ENCODE measurements around the gene UBE3C. TPM values are rescaled to one million over a fixed set of nuclear protein-coding genes. Genes with fewer than 3 reads are reported as not detected.

UBE3C gene
- total and polyA plus RNA-seq, 2 of the 13 experiments (the other 11 are each of a cell fraction or from before 2014, with no cell fraction given): 27.0 to 48.2 TPM

DNA sequence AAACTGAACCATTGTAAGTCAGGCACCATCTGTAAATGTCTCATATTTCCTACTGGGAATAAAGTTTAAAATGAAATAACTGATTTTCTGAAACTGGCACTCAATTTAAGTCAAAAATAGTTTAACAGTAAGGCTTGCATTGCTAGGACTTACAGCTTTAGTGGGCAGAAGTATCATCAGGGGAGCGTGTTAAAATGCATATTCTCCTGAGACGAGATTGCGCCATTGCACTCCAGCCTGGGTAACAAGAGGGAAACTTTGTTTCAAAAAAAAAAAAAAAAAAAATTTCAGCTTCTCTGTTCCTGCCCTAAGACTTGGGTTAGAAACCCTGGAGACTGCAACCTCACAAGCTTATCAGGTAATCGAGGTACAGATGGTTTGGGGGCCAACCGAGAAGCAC lies 65.4 kb downstream of the UBE3C start:
- ChIA-PET CTCF (ENCODE audit: low intra/inter-chr PET ratio, low total read pairs) (no interaction called here), POLR2A (no interaction called here)
- Histone ChIP-seq H3K36me3 (replicated peaks in 1 of 2; ENCODE audit: control insufficient read depth in 1 of 2, insufficient read depth in 2 of 2, low read length in 2 of 2) (peaks cover 9 to 58% of the 10 kb centered on the region in 2 experiments), H3K4me3 (replicated peaks in 1 of 3; ENCODE audit: insufficient read depth in 1 of 3, low read depth in 2 of 3, low read length in 3 of 3) (no peak overlapping the region), H4K20me1 (ENCODE audit: insufficient read depth, low read length) (no peaks in the 10 kb centered on the region), H3K9me3 (ENCODE audit: low read length) (no peaks in the 10 kb centered on the region), H3K4me1 (ENCODE audit: insufficient read depth, low read length) (no peaks in the 10 kb centered on the region), H3K27me3 (ENCODE audit: control insufficient read depth in 1 of 2, insufficient read depth in 2 of 2, low read length in 2 of 2) (no peaks in the 10 kb centered on the region), H3K9ac (ENCODE audit: insufficient read depth, low read depth, low read length) (no peak overlapping the region), H3K79me2 (ENCODE audit: insufficient read depth, low read length) (no peaks in the 10 kb centered on the region), H3K27ac (ENCODE audit: extremely low read length, insufficient read depth, low read length) (no peak overlapping the region), H3K4me2 (ENCODE audit: low read depth, low read length) (no peak overlapping the region), H2AFZ (ENCODE audit: low read length) (no peak overlapping the region)
- no peak for DNase-seq (ENCODE audit: low spot score)
- in situ Hi-C loops (cut with HindIII; ENCODE audit: extremely low pct_ligation_motif_present, low pct_unique_long_range_greater_than_20kb) (no loop called here), intact Hi-C loops (cut with micrococcal nuclease; ENCODE audit: unreplicated experiment) (no loop called here)
- BruUV-seq (replicated peaks): no TSS peak
- WGBS (ENCODE audit: low lambda C conversion rate): 96% methylated on average over 5 of the region's 5 CpGs
- no peak for ATAC-seq
- no peak for FAIRE-seq
- TF ChIP-seq ZNF264 (CRISPR knock-in tag; IDR thresholded peaks at IDR 0.05) (no peak), JUNB (CRISPR knock-in tag; IDR thresholded peaks at IDR 0.05; ENCODE audit: borderline replicate concordance) (no peak), AKAP8 (CRISPR knock-in tag; IDR thresholded peaks at IDR 0.05) (no peak), HOXD1 (CRISPR knock-in tag; IDR thresholded peaks at IDR 0.05) (no peak), KDM3A (CRISPR knock-in tag; IDR thresholded peaks at IDR 0.05; ENCODE audit: low read depth) (no peak), NR2F6 (IDR thresholded peaks at IDR 0.05) (no peak), NR2F6 (CRISPR knock-in tag; IDR thresholded peaks at IDR 0.05) (no peak), GTF3A (CRISPR knock-in tag; conservative IDR thresholded peaks at IDR 0.05) (no peak), PTBP1 (IDR thresholded peaks at IDR 0.05; ENCODE audit: low read depth, low read length, poor library complexity, severe bottlenecking) (no peak)
- TF ChIP-seq, protein P1, sequence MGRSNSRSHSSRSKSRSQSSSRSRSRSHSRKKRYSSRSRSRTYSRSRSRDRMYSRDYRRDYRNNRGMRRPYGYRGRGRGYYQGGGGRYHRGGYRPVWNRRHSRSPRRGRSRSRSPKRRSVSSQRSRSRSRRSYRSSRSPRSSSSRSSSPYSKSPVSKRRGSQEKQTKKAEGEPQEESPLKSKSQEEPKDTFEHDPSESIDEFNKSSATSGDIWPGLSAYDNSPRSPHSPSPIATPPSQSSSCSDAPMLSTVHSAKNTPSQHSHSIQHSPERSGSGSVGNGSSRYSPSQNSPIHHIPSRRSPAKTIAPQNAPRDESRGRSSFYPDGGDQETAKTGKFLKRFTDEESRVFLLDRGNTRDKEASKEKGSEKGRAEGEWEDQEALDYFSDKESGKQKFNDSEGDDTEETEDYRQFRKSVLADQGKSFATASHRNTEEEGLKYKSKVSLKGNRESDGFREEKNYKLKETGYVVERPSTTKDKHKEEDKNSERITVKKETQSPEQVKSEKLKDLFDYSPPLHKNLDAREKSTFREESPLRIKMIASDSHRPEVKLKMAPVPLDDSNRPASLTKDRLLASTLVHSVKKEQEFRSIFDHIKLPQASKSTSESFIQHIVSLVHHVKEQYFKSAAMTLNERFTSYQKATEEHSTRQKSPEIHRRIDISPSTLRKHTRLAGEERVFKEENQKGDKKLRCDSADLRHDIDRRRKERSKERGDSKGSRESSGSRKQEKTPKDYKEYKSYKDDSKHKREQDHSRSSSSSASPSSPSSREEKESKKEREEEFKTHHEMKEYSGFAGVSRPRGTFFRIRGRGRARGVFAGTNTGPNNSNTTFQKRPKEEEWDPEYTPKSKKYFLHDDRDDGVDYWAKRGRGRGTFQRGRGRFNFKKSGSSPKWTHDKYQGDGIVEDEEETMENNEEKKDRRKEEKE (IDR thresholded peaks at IDR 0.05): no peak
- TF ChIP-seq, protein P2, sequence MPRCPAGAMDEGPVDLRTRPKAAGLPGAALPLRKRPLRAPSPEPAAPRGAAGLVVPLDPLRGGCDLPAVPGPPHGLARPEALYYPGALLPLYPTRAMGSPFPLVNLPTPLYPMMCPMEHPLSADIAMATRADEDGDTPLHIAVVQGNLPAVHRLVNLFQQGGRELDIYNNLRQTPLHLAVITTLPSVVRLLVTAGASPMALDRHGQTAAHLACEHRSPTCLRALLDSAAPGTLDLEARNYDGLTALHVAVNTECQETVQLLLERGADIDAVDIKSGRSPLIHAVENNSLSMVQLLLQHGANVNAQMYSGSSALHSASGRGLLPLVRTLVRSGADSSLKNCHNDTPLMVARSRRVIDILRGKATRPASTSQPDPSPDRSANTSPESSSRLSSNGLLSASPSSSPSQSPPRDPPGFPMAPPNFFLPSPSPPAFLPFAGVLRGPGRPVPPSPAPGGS (CRISPR knock-in tag; IDR thresholded peaks at IDR 0.05): no peak
- TF ChIP-seq, protein P3, sequence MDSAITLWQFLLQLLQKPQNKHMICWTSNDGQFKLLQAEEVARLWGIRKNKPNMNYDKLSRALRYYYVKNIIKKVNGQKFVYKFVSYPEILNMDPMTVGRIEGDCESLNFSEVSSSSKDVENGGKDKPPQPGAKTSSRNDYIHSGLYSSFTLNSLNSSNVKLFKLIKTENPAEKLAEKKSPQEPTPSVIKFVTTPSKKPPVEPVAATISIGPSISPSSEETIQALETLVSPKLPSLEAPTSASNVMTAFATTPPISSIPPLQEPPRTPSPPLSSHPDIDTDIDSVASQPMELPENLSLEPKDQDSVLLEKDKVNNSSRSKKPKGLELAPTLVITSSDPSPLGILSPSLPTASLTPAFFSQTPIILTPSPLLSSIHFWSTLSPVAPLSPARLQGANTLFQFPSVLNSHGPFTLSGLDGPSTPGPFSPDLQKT (CRISPR knock-in tag; IDR thresholded peaks at IDR 0.05; ENCODE audit: borderline replicate concordance): no peak
- TF ChIP-seq, protein P4, sequence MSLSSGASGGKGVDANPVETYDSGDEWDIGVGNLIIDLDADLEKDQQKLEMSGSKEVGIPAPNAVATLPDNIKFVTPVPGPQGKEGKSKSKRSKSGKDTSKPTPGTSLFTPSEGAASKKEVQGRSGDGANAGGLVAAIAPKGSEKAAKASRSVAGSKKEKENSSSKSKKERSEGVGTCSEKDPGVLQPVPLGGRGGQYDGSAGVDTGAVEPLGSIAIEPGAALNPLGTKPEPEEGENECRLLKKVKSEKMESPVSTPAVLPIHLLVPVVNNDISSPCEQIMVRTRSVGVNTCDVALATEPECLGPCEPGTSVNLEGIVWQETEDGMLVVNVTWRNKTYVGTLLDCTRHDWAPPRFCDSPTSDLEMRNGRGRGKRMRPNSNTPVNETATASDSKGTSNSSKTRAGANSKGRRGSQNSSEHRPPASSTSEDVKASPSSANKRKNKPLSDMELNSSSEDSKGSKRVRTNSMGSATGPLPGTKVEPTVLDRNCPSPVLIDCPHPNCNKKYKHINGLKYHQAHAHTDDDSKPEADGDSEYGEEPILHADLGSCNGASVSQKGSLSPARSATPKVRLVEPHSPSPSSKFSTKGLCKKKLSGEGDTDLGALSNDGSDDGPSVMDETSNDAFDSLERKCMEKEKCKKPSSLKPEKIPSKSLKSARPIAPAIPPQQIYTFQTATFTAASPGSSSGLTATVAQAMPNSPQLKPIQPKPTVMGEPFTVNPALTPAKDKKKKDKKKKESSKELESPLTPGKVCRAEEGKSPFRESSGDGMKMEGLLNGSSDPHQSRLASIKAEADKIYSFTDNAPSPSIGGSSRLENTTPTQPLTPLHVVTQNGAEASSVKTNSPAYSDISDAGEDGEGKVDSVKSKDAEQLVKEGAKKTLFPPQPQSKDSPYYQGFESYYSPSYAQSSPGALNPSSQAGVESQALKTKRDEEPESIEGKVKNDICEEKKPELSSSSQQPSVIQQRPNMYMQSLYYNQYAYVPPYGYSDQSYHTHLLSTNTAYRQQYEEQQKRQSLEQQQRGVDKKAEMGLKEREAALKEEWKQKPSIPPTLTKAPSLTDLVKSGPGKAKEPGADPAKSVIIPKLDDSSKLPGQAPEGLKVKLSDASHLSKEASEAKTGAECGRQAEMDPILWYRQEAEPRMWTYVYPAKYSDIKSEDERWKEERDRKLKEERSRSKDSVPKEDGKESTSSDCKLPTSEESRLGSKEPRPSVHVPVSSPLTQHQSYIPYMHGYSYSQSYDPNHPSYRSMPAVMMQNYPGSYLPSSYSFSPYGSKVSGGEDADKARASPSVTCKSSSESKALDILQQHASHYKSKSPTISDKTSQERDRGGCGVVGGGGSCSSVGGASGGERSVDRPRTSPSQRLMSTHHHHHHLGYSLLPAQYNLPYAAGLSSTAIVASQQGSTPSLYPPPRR (CRISPR knock-in tag; IDR thresholded peaks at IDR 0.05; ENCODE audit: borderline replicate concordance): no peak
- TF ChIP-seq, protein P5, sequence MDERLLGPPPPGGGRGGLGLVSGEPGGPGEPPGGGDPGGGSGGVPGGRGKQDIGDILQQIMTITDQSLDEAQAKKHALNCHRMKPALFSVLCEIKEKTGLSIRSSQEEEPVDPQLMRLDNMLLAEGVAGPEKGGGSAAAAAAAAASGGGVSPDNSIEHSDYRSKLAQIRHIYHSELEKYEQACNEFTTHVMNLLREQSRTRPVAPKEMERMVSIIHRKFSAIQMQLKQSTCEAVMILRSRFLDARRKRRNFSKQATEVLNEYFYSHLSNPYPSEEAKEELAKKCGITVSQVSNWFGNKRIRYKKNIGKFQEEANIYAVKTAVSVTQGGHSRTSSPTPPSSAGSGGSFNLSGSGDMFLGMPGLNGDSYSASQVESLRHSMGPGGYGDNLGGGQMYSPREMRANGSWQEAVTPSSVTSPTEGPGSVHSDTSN (CRISPR knock-in tag; IDR thresholded peaks at IDR 0.05): no peak

Measured in HepG2 (cell line).